Cardiac ventricle fibroblast (primary cell): ENCODE measurements around the gene P3H3. TPM values are rescaled to one million over a fixed set of nuclear protein-coding genes. Genes with fewer than 3 reads are reported as not detected.

ENCODE experiments used
- total RNA-seq: library from RNA; depleted of rRNA; stranded (reverse); fragments of >200 nt; gene quantifications from 2 replicates; pipeline ENCODE4 v1.2.3, GENCODE V29; 2015

Gene P3H3, protein sequence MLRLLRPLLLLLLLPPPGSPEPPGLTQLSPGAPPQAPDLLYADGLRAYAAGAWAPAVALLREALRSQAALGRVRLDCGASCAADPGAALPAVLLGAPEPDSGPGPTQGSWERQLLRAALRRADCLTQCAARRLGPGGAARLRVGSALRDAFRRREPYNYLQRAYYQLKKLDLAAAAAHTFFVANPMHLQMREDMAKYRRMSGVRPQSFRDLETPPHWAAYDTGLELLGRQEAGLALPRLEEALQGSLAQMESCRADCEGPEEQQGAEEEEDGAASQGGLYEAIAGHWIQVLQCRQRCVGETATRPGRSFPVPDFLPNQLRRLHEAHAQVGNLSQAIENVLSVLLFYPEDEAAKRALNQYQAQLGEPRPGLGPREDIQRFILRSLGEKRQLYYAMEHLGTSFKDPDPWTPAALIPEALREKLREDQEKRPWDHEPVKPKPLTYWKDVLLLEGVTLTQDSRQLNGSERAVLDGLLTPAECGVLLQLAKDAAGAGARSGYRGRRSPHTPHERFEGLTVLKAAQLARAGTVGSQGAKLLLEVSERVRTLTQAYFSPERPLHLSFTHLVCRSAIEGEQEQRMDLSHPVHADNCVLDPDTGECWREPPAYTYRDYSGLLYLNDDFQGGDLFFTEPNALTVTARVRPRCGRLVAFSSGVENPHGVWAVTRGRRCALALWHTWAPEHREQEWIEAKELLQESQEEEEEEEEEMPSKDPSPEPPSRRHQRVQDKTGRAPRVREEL
- 66.9 and 86.2 TPM in 2 replicates for total RNA-seq

DNA sequence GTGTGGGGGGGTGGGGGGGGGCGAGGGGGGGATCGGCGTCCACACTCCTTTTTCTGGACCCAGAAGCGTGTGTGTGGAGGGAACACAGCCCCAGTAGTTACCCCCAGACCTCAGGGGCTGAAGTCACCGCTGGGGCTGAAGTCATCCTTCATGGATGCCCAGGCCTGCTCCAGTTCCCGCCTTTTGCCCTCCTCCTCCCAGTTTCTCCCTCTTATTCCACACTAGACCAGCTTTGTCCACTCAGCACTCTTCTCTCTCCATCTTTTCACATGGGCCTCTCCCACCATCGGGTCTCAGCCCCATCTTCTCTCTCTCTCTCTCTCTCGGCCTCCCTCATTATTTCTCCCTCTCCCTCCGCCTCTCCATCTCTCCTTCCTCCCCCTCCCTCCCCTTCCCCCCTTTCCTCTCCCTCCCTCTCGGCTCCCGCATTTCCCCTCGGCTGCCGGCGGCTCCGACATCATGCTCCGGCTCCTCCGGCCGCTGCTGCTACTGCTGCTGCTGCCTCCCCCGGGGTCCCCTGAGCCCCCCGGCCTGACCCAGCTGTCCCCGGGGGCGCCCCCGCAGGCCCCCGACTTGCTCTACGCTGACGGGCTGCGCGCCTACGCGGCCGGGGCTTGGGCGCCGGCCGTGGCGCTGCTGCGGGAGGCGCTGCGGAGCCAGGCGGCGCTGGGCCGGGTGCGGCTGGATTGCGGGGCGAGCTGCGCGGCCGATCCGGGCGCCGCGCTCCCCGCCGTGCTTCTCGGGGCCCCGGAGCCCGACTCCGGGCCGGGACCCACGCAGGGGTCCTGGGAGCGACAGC lies at the start of gene P3H3:
Gene P3H3, plus strand, starts transcription at position 426 of the 799 bp plus-strand sequence. Its CDS starts 34 bp downstream, at position 460.

GRCh38 chr12:6788972-6789924 lies 39.0 kb upstream of the P3H3 start, which contains the start of gene CD4:
CD4 (plus strand) TSS chr12:6789528; CDS start chr12:6800139, 10,611 bp downstream.

DNA sequence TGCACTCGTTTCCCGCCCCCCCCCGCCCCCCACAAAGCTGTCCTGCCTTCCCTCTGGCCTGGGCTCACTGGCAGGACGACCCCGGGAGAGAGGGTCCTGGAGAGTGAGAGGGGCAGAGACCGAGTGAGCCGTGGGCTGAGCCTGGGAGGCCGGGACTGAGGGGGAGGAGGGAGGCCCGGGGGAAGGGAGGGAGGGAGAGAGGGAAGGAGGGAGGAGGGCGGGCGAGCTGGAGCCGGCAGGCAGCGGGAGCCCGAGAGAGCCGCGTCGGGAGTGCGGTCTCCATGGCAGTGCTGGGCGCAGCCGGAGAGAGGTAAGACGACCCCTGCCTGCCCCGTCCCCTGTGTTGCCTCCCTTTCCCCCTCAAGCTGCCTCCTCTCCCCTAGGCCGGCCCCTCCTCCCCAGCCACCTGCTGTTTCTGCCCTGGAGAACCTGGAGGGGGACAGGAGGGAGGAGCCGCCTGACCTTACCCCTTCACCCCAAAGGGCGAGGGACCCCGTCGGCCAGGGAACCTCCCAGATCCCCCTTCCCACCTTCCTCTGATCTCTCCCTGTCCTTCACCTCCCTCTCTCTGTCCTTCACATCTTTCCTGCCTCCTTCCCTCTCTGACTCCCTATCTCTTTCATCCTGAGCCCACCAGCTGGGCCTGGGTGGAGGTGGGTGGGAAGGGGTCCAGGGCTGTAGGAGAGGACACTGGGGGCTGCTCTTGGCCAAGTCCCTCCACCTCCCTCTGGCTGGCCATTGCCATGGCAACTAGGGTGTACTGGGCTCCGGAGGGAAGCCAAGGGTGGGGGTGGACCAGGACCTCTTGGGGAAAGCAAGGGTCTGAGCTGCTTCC lies 6.4 kb upstream of the P3H3 start, which contains the start of gene GPR162:
Gene GPR162, plus strand, starts transcription at position 231 of the 835 bp plus-strand sequence. CDS start 2,078 bp downstream, outside the sequence.

DNA sequence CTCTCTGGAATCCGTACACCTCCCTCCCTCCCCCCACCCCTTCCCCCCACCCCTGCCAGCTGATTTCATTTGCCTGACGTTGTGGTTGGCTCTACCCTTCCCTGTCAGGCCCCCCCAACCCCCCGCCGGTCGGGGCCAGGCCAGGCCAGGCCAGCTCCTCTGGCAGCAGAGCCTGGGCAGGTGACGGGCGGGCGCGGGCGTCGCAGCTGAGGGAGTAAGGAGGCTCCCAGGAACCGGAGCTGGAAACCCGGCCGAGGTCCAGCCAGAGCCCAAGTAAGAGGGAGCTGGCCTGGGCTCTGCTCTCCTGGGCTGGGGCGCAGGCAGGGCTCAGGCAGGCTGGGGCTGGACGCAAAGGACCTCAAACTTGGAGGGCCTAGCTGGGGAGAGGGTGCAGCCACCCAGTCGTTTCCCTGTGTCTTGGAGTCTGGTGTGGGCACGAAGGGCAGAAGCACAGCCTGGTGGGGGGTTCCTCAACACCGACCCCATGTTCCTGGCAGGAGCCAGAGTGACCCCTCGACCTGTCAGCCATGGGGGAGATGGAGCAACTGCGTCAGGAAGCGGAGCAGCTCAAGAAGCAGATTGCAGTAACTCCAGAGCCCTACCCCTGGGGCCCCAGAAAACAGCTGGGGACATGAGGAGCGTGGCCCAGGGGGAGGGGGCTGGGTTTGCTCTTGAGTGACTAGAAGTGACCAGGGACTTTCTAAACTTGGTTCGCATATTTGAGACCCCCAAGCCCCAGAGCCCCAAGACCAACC lies 12.7 kb downstream of the P3H3 start, which contains the start of gene GNB3:
Gene GNB3, plus strand, starts transcription at position 165 of the 755 bp plus-strand sequence. Its CDS starts 363 bp downstream, at position 528.

GRCh38 chr12:6851153-6851920 lies 23.1 kb downstream of the P3H3 start, which contains the start of gene CDCA3:
CDCA3 (minus strand) TSS chr12:6851286; CDS start chr12:6850952, 334 bp downstream.

GRCh38 chr12:6851921-6852650 lies 23.9 kb downstream of the P3H3 start, which contains the start of gene USP5:
USP5 (plus strand) TSS chr12:6852150; CDS start chr12:6852180, 30 bp downstream.

GRCh38 chr12:6867413-6868210 lies 39.4 kb downstream of the P3H3 start, which contains the start of gene TPI1:
TPI1 (plus strand) TSS chr12:6867531; CDS start chr12:6867567, 36 bp downstream.

GRCh38 chr12:6873094-6874014 lies 45.1 kb downstream of the P3H3 start, which contains the start of gene SPSB2:
SPSB2 (minus strand) TSS chr12:6873303; CDS start chr12:6872901, 402 bp downstream.

Other genes starting within 250 kb of the P3H3 start
- gene CHD4, start 221.0 kb upstream of the P3H3 start, total RNA-seq, result 125 and 162 TPM in 2 replicates
- gene LPAR5, start 192.4 kb upstream of the P3H3 start, total RNA-seq, result not detected in 2 replicates
- gene ACRBP, start 181.0 kb upstream of the P3H3 start, total RNA-seq, result 0.10 and 0.31 TPM in 2 replicates
- gene ING4, start 165.3 kb upstream of the P3H3 start, total RNA-seq, result 39.3 TPM in 2 replicates
- 20.0 and 20.5 TPM in 2 replicates for gene ZNF384, start 139.0 kb upstream of the P3H3 start, total RNA-seq
- not detected in 2 replicates for gene PIANP, start 127.6 kb upstream of the P3H3 start, total RNA-seq
- 74.9 and 87.5 TPM in 2 replicates for gene COPS7A, start 104.4 kb upstream of the P3H3 start, total RNA-seq
- 124 and 127 TPM in 2 replicates for gene MLF2, start 75.3 kb upstream of the P3H3 start, total RNA-seq
- 203 and 226 TPM in 2 replicates for gene PTMS, start 62.0 kb upstream of the P3H3 start, total RNA-seq
- gene LAG3, start 55.9 kb upstream of the P3H3 start, total RNA-seq, result 0.06 and 0.10 TPM in 2 replicates
- 0.49 and 0.75 TPM in 2 replicates for gene CD4, start 38.9 kb upstream of the P3H3 start, total RNA-seq
- 1.0 and 2.2 TPM in 2 replicates for gene GPR162, start 6.6 kb upstream of the P3H3 start, total RNA-seq
- gene GNB3, start 12.5 kb downstream of the P3H3 start, total RNA-seq, result 0.20 and 2.4 TPM in 2 replicates
- gene CDCA3, start 22.9 kb downstream of the P3H3 start, total RNA-seq, result 0.88 and 1.8 TPM in 2 replicates
- gene USP5, start 23.7 kb downstream of the P3H3 start, total RNA-seq, result 43.2 and 48.2 TPM in 2 replicates
- 800 and 891 TPM in 2 replicates for gene TPI1, start 39.1 kb downstream of the P3H3 start, total RNA-seq
- gene SPSB2, start 44.9 kb downstream of the P3H3 start, total RNA-seq, result 8.2 and 8.3 TPM in 2 replicates
- 7.3 and 16.7 TPM in 2 replicates for gene LRRC23, start 76.4 kb downstream of the P3H3 start, total RNA-seq
- gene ENO2, start 86.2 kb downstream of the P3H3 start, total RNA-seq, result 11.4 and 13.7 TPM in 2 replicates
- 74.3 and 74.9 TPM in 2 replicates for gene ATN1, start 99.6 kb downstream of the P3H3 start, total RNA-seq
- not detected in 2 replicates for gene RNU7-1, start 115.4 kb downstream of the P3H3 start, total RNA-seq
- gene C12orf57, start 115.6 kb downstream of the P3H3 start, total RNA-seq, result 335 and 341 TPM in 2 replicates
- gene PTPN6, start 122.9 kb downstream of the P3H3 start, total RNA-seq, result 0.20 TPM in 1 of 2 replicates, not detected in the other
- 189 and 216 TPM in 2 replicates for gene PHB2, start 142.3 kb downstream of the P3H3 start, total RNA-seq
- gene EMG1, start 142.5 kb downstream of the P3H3 start, total RNA-seq, result 20.2 and 22.3 TPM in 2 replicates
- 32.1 and 35.9 TPM in 2 replicates for gene LPCAT3, start 190.1 kb downstream of the P3H3 start, total RNA-seq
- gene C1S, start 232.3 kb downstream of the P3H3 start, total RNA-seq, result 537 and 545 TPM in 2 replicates